Stomach (tissue), 9 donors: Measurements from ENCODE around the gene PDCD7. TPM values are rescaled to one million over a fixed set of nuclear protein-coding genes. Genes with fewer than 3 reads are reported as not detected.
"Not testable (repeated sequence)": the region's sequence is repeated elsewhere in the genome, so short reads cannot be mapped to it uniquely, and the experiment has no call there.

Experiments used
- DNase-seq, 2 donors: peaks; one replicate each; pipeline versions ENCODE4 v3.0.0 to v3.0.0-alpha.2; 2013 to 2019
- H3K27ac ChIP-seq, 5 donors: fragments of 200-600 bp in 4 of 5; sonication (generic) in 4 of 5; one replicate each; pipeline ENCODE4 v1.5.1; 2013 to 2019; ENCODE audit warnings: mild to moderate bottlenecking in 1 of 5, moderate library complexity in 1 of 5
- H3K27me3 ChIP-seq, 3 donors: fragments of 200-600 bp; sonication (generic); one replicate each; pipeline ENCODE4 v1.5.1; 2017 to 2019; ENCODE audit warnings: mixed run types in 1 of 3
- H3K36me3 ChIP-seq, 4 donors: fragments of 200-600 bp; sonication (generic); 1 replicate in 3 of 4; 2 replicates in 1 of 4; pipeline ENCODE4 v1.5.1; 2016 to 2019
- H3K4me1 ChIP-seq, 4 donors: fragments of 200-600 bp; sonication (generic); one replicate each; pipeline ENCODE4 v1.5.1; 2016 to 2019
- H3K4me3 ChIP-seq, 4 donors: fragments of 200-600 bp; sonication (generic) in 3 of 4; one replicate each; pipeline ENCODE4 v1.5.1; 2016 to 2019; ENCODE audit warnings: mild to moderate bottlenecking in 1 of 4
- H3K9me3 ChIP-seq, 4 donors: fragments of 200-600 bp; sonication (generic); one replicate each; pipeline ENCODE4 v1.5.1; 2016 to 2019
- CTCF ChIP-seq, 7 experiments: fragments of 450-650 bp in 4 of 7; fragments of 200-600 bp in 3 of 7; sonication (generic) in 3 of 7; IDR thresholded peaks; one replicate each; pipeline ENCODE4 v1.5.1; 2016 to 2019; ENCODE audit warnings: antibody characterized with exemption in 7 of 7, control low read depth in 2 of 7, mild to moderate bottlenecking in 1 of 7
- EP300 ChIP-seq: sonication (generic); formaldehyde crosslinking; IDR thresholded peaks from one replicate; pipeline ENCODE4 v1.6.1; 2017; ENCODE audit warnings: antibody characterized with exemption
- POLR2A ChIP-seq, 4 donors: fragments of 450-650 bp; IDR thresholded peaks; one replicate each; pipeline ENCODE4 v1.6.1; 2016; ENCODE audit warnings: antibody characterized with exemption in 4 of 4, control low read depth in 2 of 4, mild to moderate bottlenecking in 1 of 4, moderate library complexity in 1 of 4
- POLR2AphosphoS5 ChIP-seq, 3 donors: sonication (generic); formaldehyde crosslinking; IDR thresholded peaks; one replicate each; pipeline ENCODE4 v1.6.1; 2016; ENCODE audit warnings: antibody characterized with exemption in 3 of 3
- WGBS, 5 donors: extraction: QIAGEN DNeasy Blood & Tissue Kit in 3 of 5; methylation state at CpG; one replicate each; pipeline versions ENCODE4 v1.1.5 to v1.1.7; 2013 to 2018; 5-methylcytosine and 5-hydroxymethylcytosine counted together
- intact Hi-C: fragments of 100-400 bp; cut with DNase I; formaldehyde crosslinking; loops from one replicate; pipeline ENCODE4 v1.15.1; 2023; ENCODE audit warnings: low total_unique reads
- polyA plus RNA-seq, 3 donors: library from polyadenylated mRNA; stranded (reverse); fragments of 200-250 nt; gene quantifications; one replicate each; pipeline ENCODE4 v1.2.3, GENCODE V29; 2013
- total RNA-seq, 5 donors: library from RNA; depleted of rRNA; stranded (reverse); fragments of >200 nt; gene quantifications; one replicate each; pipeline versions ENCODE4 v1.1.0 to v1.2.3, GENCODE V29; 2014 to 2016
- donor health status: healthy with polysubstance abuse.
- donor health status: Bipolar disorder and iron deficiency.
- donor health status: healthy.

Gene PDCD7
- total and polyA plus RNA-seq, 8 donors: 10.7 to 127 (median 17.0) TPM

DNA sequence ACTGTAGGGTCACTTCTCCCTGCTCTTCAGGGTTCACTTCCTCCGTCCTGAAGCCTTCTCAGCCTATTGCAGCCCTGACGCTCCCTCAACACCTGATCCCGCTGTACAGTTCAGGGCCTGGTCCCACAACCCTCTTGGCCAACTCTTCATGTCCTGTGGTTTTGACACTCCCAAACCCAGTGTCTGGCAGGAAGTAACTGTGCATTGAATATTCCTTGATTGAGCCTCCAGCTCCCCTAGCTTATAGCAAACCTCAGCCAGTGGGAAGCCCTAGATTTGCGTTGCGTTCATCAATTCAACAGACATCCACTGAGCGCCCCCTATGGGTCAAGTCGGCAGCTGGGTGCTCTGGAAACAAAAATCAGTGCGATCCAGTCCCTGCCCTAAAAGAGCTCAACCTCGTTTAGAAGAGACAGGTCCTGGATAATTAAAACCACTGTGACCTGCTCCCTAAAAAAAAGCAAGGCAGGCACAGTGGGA, 32.2 kb downstream of the PDCD7 start:
- intact Hi-C loops: no loop called here
- H3K27me3 ChIP-seq: no peaks in the 10 kb centered on the region
- peaks cover 44 to 98% (median 90%) of the 10 kb centered on the region in 4 donors for H3K36me3 ChIP-seq
- H3K27ac ChIP-seq: no peak overlapping the region
- H3K4me1 ChIP-seq: peaks cover 0 to 12% (median 4%) of the 10 kb centered on the region in 4 donors
- WGBS, 5 donors: 42 to 50% (median 42%) methylated on average over 9 of the region's 9 CpGs
- no peak overlapping the region for H3K4me3 ChIP-seq
- peak in 5 of 7 experiments; percentile 23 to 66 (median 50) for TF ChIP-seq CTCF (IDR thresholded peaks at IDR 0.05)
- TF ChIP-seq EP300: no peak
- TF ChIP-seq POLR2AphosphoS5 (IDR thresholded peaks at IDR 0.05): no peak
- TF ChIP-seq POLR2A (IDR thresholded peaks at IDR 0.05): no peak
- H3K9me3 ChIP-seq: no peaks in the 10 kb centered on the region
- DNase-seq: peak; percentile 50 to 90

GRCh38 chr15:65100442-65100841, 33.2 kb downstream of the PDCD7 start:
- WGBS, 5 donors: 75 to 84% (median 82%) methylated on average over 7 of the region's 7 CpGs
- Histone ChIP-seq H3K27ac (no peak overlapping the region), H3K4me3 (no peak overlapping the region), H3K36me3 (peaks cover 41 to 91% (median 82%) of the 10 kb centered on the region in 4 donors), H3K9me3 (no peaks in the 10 kb centered on the region), H3K27me3 (no peaks in the 10 kb centered on the region), H3K4me1 (peaks cover 0 to 16% (median 4%) of the 10 kb centered on the region in 4 donors)
- TF ChIP-seq EP300: no peak
- TF ChIP-seq POLR2AphosphoS5 (IDR thresholded peaks at IDR 0.05): no peak
- TF ChIP-seq CTCF (IDR thresholded peaks at IDR 0.05): no peak
- no peak for TF ChIP-seq POLR2A (IDR thresholded peaks at IDR 0.05)
- no peak for DNase-seq
- intact Hi-C loops: no loop called here

DNA sequence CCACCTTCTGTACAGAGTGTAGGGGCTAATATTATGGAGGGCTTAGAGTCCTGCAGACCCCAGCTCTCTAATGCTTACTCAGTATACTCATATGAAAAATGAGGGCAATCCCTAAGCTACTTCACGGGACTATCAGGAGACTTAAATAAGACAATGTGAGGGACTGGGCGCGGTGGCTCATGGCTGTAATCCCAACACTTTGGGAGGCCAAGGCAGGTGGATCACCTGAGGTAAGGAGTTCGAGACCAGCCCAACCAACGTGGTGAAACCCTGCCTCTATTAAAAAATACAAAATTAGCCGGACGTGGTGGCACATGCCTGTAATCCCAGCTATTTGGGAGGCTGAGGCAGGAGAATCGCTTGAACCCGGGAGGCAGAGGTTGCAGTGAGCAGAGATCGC, 33.8 kb downstream of the PDCD7 start:
- H3K27ac ChIP-seq, intact Hi-C loops: not testable (repeated sequence)

DNA sequence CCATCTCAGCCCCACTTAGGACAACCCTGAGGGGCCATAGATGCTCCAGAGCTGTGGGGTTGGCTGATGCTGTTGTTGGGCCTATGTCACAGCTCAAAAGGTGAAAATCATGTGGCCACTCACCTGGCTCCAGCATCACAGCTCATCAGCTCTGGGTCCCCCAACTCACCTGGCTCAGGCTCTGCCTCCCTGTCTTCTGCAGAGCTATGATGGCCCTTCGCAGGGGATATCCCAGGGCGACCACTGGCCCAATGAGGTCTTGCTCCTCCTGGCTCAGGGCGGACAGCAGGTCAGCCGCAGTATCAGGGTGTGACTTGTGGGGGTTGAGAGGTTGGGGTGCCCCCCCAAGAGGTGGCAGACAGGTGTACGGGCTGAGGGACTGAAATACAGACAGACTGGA, 34.3 kb downstream of the PDCD7 start:
- no peaks in the 10 kb centered on the region for H3K9me3 ChIP-seq
- TF ChIP-seq POLR2AphosphoS5 (IDR thresholded peaks at IDR 0.05) (no peak), CTCF (IDR thresholded peaks at IDR 0.05) (no peak), POLR2A (IDR thresholded peaks at IDR 0.05) (no peak), EP300 (no peak)
- no peaks in the 10 kb centered on the region for H3K27me3 ChIP-seq
- no peak for DNase-seq
- intact Hi-C loops: no loop called here
- no peak overlapping the region for H3K4me3 ChIP-seq
- H3K36me3 ChIP-seq: peaks cover 34 to 80% (median 71%) of the 10 kb centered on the region in 4 donors
- 87 to 100% (median 97%) methylated on average over 5 of the region's 5 CpGs for WGBS, 5 donors
- no peak overlapping the region for H3K27ac ChIP-seq
- H3K4me1 ChIP-seq: peaks cover 0 to 27% (median 4%) of the 10 kb centered on the region in 4 donors

More for the DNA sequence above, 33.8 kb downstream of the PDCD7 start:
- DNase-seq, H3K9me3 ChIP-seq, H3K4me3 ChIP-seq, H3K27me3 ChIP-seq: not testable (repeated sequence)
- Histone ChIP-seq H3K4me1 (peaks cover 0 to 22% (median 4%) of the 10 kb centered on the region in 4 donors), H3K36me3 (peaks cover 39 to 84% (median 75%) of the 10 kb centered on the region in 4 donors)
- WGBS, 5 donors: 88 to 97% (median 95%) methylated on average over 10 of the region's 10 CpGs

DNA sequence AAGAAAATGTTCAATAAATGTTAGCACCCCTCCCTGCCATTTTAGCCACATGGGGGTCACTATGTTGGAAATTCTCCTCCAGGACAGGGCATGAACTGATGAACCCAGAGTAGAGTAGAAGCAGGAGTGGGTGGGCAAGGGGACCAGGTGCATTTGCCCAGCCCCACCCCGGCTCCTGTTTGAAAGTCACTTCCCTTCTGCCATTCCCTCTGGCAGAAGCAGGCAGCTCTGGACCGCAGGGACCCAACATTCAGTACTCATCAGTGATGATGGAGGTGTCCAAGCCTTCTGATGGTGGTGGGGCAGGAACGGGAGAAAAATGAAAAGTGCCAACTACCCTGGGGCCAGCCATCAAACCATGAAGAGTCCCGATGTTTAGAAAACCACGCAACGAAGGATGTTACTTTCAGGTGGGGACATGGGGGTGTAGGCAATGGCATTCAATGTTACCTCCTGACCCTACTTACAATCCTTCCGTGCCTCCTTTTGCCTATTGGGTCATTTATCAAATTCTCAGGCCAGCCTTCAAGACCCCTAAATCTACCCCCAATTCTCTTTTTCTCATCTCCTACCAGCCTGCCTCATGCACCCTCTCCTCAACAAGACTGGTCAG, 35.9 kb downstream of the PDCD7 start:
- intact Hi-C loops: no loop called here
- no peak for DNase-seq
- TF ChIP-seq POLR2A (IDR thresholded peaks at IDR 0.05) (no peak), CTCF (IDR thresholded peaks at IDR 0.05) (no peak), POLR2AphosphoS5 (IDR thresholded peaks at IDR 0.05) (no peak), EP300 (no peak)

More for the DNA sequence above, 35.9 kb downstream of the PDCD7 start:
- Histone ChIP-seq H3K27me3 (no peaks in the 10 kb centered on the region), H3K4me1 (peaks cover 0 to 31% (median 4%) of the 10 kb centered on the region in 4 donors), H3K36me3 (peaks cover 33 to 64% (median 60%) of the 10 kb centered on the region in 4 donors), H3K27ac (no peak overlapping the region), H3K4me3 (no peak overlapping the region), H3K9me3 (no peaks in the 10 kb centered on the region)
- 92 to 98% (median 96%) methylated on average over 7 of the region's 7 CpGs for WGBS, 5 donors
